HEK293 (cell line): ENCODE data around the gene RAB9A.
A peak's percentile ranks its signal among the peaks of the same experiment; 100 is the strongest.

ENCODE experiments used
- GLIS2 ChIP-seq: fragments of 450-650 bp; formaldehyde crosslinking; IDR thresholded peaks from 2 replicates; pipeline ENCODE4 v1.5.1; 2016; ENCODE audit warnings: missing biosample characterization, missing genetic modification characterization
- KLF8 ChIP-seq: fragments of 450-650 bp; formaldehyde crosslinking; IDR thresholded peaks from 2 replicates; pipeline ENCODE4 v1.5.1; 2016; ENCODE audit warnings: missing biosample characterization, missing genetic modification characterization
- SP7 ChIP-seq: fragments of 450-650 bp; formaldehyde crosslinking; IDR thresholded peaks from 2 replicates; pipeline ENCODE4 v1.5.1; 2016; ENCODE audit warnings: missing biosample characterization, missing genetic modification characterization
- TCF7L2 ChIP-seq: IDR thresholded peaks from 2 replicates; pipeline ENCODE4 v1.6.1; 2011; ENCODE audit warnings: low read depth, mild to moderate bottlenecking, inconsistent platforms, low read length, moderate library complexity, borderline replicate concordance
- ZBTB17 ChIP-seq: fragments of 450-650 bp; formaldehyde crosslinking; IDR thresholded peaks from 2 replicates; pipeline ENCODE4 v1.5.1; 2016; ENCODE audit warnings: missing biosample characterization, missing genetic modification characterization
- ZEB2 ChIP-seq: fragments of 450-650 bp; formaldehyde crosslinking; IDR thresholded peaks from 2 replicates; pipeline ENCODE4 v1.5.1; 2016; ENCODE audit warnings: missing biosample characterization, missing genetic modification characterization
- ZFP3 ChIP-seq: fragments of 450-650 bp; formaldehyde crosslinking; IDR thresholded peaks from 2 replicates; pipeline ENCODE4 v1.5.1; 2016; ENCODE audit warnings: low read depth, missing biosample characterization, missing genetic modification characterization
- ZNF112 ChIP-seq: fragments of 450-650 bp; formaldehyde crosslinking; IDR thresholded peaks from 2 replicates; pipeline ENCODE4 v1.5.0; 2017; ENCODE audit warnings: missing biosample characterization, missing genetic modification characterization
- ZNF138 ChIP-seq: fragments of 450-650 bp; formaldehyde crosslinking; IDR thresholded peaks from 2 replicates; pipeline ENCODE4 v1.5.1; 2016; ENCODE audit warnings: missing biosample characterization, missing genetic modification characterization, borderline replicate concordance
- ZNF140 ChIP-seq: fragments of 450-650 bp; formaldehyde crosslinking; IDR thresholded peaks from 2 replicates; pipeline ENCODE4 v1.5.1; 2016; ENCODE audit warnings: missing biosample characterization, missing genetic modification characterization
- ZNF155 ChIP-seq: fragments of 450-650 bp; formaldehyde crosslinking; IDR thresholded peaks from 2 replicates; pipeline ENCODE4 v1.5.1; 2016; ENCODE audit warnings: missing biosample characterization, missing genetic modification characterization
- ZNF184 ChIP-seq: fragments of 450-650 bp; IDR thresholded peaks from 2 replicates; pipeline ENCODE4 v1.5.1; 2018; ENCODE audit warnings: missing biosample characterization, mild to moderate bottlenecking, missing genetic modification characterization
- ZNF2 ChIP-seq: fragments of 450-650 bp; formaldehyde crosslinking; IDR thresholded peaks from 2 replicates; pipeline ENCODE4 v1.5.1; 2016; ENCODE audit warnings: missing biosample characterization, missing genetic modification characterization
- ZNF211 ChIP-seq: fragments of 450-650 bp; formaldehyde crosslinking; IDR thresholded peaks from 2 replicates; pipeline ENCODE4 v1.5.1; 2016; ENCODE audit warnings: low read depth, missing biosample characterization, missing genetic modification characterization
- ZNF214 ChIP-seq: fragments of 450-650 bp; formaldehyde crosslinking; IDR thresholded peaks from 2 replicates; pipeline ENCODE4 v1.5.1; 2017; ENCODE audit warnings: missing biosample characterization, mild to moderate bottlenecking, missing genetic modification characterization, borderline replicate concordance
- ZNF292 ChIP-seq: fragments of 450-650 bp; formaldehyde crosslinking; IDR thresholded peaks from 2 replicates; pipeline ENCODE4 v1.5.1; 2016; ENCODE audit warnings: low read depth, missing biosample characterization, missing genetic modification characterization, borderline replicate concordance
- ZNF37A ChIP-seq: fragments of 450-650 bp; IDR thresholded peaks from 2 replicates; pipeline ENCODE4 v1.5.1; 2018; ENCODE audit warnings: missing biosample characterization, missing genetic modification characterization
- ZNF623 ChIP-seq: fragments of 450-650 bp; formaldehyde crosslinking; IDR thresholded peaks from 2 replicates; pipeline ENCODE4 v1.5.1; 2016; ENCODE audit warnings: missing biosample characterization, missing genetic modification characterization
- ZNF626 ChIP-seq: fragments of 450-650 bp; sonication (Bioruptor Pico); formaldehyde crosslinking; IDR thresholded peaks from 2 replicates; pipeline ENCODE4 v1.5.1; 2018; ENCODE audit warnings: missing biosample characterization, missing genetic modification characterization, inconsistent platforms
- ZNF837 ChIP-seq: fragments of 450-650 bp; formaldehyde crosslinking; IDR thresholded peaks from 2 replicates; pipeline ENCODE4 v1.5.1; 2016; ENCODE audit warnings: missing biosample characterization, missing genetic modification characterization
- ZSCAN30 ChIP-seq: fragments of 450-650 bp; IDR thresholded peaks from 2 replicates; pipeline ENCODE4 v1.5.1; 2018; ENCODE audit warnings: missing biosample characterization, mild to moderate bottlenecking, missing genetic modification characterization, moderate library complexity
- TF ChIP-seq, protein P1 (sequence below): fragments of 450-650 bp; formaldehyde crosslinking; IDR thresholded peaks from 2 replicates; pipeline ENCODE4 v1.5.1; 2016; ENCODE audit warnings: missing biosample characterization, missing genetic modification characterization
- TF ChIP-seq, protein P2 (sequence below): fragments of 450-650 bp; formaldehyde crosslinking; IDR thresholded peaks from 2 replicates; pipeline ENCODE4 v1.5.1; 2016; ENCODE audit warnings: missing biosample characterization, missing genetic modification characterization, low read depth
- TF ChIP-seq, protein P3 (sequence below): fragments of 450-650 bp; formaldehyde crosslinking; IDR thresholded peaks from 2 replicates; pipeline ENCODE4; 2016; ENCODE audit warnings: missing biosample characterization, missing genetic modification characterization
- TF ChIP-seq, protein P4 (sequence below): sonication (generic); formaldehyde crosslinking; IDR thresholded peaks from 2 replicates; pipeline ENCODE4 v1.8.1; 2022; ENCODE audit warnings: mild to moderate bottlenecking, moderate library complexity, missing genetic modification reagents
- TF ChIP-seq, protein P5 (sequence below): fragments of 450-650 bp; formaldehyde crosslinking; IDR thresholded peaks from 2 replicates; pipeline ENCODE4 v1.5.1; 2017; ENCODE audit warnings: missing biosample characterization, missing genetic modification characterization
- TF ChIP-seq, protein P6 (sequence below): fragments of 450-650 bp; formaldehyde crosslinking; IDR thresholded peaks from 2 replicates; pipeline ENCODE4 v1.5.1; 2016; ENCODE audit warnings: missing biosample characterization, missing genetic modification characterization, borderline replicate concordance
- TF ChIP-seq, protein P7 (sequence below): fragments of 450-650 bp; formaldehyde crosslinking; IDR thresholded peaks from 2 replicates; pipeline ENCODE4 v1.5.1; 2016; ENCODE audit warnings: missing biosample characterization, missing genetic modification characterization

Gene RAB9A

DNA sequence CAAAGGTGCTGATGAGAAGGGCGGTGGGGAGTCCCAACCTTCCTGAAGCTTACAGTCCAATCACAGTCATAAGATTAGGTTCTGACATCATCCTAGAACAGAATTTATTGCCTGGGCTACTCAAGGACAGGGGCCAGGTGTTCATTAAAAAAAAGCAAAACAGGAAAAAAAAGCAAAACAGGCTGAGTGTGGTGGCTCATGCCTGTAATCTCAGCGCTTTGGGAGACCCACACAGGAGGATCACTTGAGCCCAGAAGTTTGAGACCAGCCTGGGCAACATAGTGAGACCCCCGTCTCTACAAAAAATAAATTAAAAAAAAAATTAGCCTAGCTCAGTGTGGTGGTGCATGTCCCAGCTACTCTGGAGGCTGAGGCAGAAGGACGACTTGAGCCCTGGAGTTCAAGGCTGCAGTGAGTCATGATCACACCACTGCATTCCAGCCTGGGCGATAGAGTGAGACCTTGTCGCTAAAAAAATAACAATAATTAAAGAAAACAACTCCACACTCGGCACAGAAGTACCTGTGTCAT is 3.0 kb downstream of the RAB9A start (continued):
- TF ChIP-seq ZNF626 (no peak), ZBTB17 (tag by site-specific recombination) (peak; percentile 54; the same call in 1 of the 2 replicates), ZNF112 (tag by site-specific recombination) (no peak), ZNF2 (tag by site-specific recombination) (no peak; the same call in 1 of the 2 replicates), ZNF837 (no peak), ZFP3 (tag by site-specific recombination) (no peak), ZNF155 (tag by site-specific recombination) (no peak), GLIS2 (tag by site-specific recombination) (0 out of 2 replicates have a peak, but pooled peaks have one; percentile 30), ZNF211 (no peak), ZNF184 (tag by site-specific recombination) (no peak), ZNF140 (tag by site-specific recombination) (no peak), ZEB2 (tag by site-specific recombination) (peak; percentile 45; the same call in 1 of the 2 replicates), ZNF623 (tag by site-specific recombination) (no peak; the same call in 1 of the 2 replicates), ZNF138 (tag by site-specific recombination) (no peak), ZNF214 (no peak), ZSCAN30 (no peak), KLF8 (tag by site-specific recombination) (peak; percentile 69), TCF7L2 (no peak), SP7 (tag by site-specific recombination) (peak; percentile 78), ZNF37A (tag by site-specific recombination) (no peak), ZNF292 (tag by site-specific recombination) (no peak)
- TF ChIP-seq, protein P1, sequence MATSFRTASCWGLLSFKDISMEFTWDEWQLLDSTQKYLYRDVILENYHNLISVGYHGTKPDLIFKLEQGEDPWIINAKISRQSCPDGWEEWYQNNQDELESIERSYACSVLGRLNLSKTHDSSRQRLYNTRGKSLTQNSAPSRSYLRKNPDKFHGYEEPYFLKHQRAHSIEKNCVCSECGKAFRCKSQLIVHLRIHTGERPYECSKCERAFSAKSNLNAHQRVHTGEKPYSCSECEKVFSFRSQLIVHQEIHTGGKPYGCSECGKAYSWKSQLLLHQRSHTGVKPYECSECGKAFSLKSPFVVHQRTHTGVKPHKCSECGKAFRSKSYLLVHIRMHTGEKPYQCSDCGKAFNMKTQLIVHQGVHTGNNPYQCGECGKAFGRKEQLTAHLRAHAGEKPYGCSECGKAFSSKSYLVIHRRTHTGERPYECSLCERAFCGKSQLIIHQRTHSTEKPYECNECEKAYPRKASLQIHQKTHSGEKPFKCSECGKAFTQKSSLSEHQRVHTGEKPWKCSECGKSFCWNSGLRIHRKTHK (tag by site-specific recombination), result no peak
- TF ChIP-seq, protein P2, sequence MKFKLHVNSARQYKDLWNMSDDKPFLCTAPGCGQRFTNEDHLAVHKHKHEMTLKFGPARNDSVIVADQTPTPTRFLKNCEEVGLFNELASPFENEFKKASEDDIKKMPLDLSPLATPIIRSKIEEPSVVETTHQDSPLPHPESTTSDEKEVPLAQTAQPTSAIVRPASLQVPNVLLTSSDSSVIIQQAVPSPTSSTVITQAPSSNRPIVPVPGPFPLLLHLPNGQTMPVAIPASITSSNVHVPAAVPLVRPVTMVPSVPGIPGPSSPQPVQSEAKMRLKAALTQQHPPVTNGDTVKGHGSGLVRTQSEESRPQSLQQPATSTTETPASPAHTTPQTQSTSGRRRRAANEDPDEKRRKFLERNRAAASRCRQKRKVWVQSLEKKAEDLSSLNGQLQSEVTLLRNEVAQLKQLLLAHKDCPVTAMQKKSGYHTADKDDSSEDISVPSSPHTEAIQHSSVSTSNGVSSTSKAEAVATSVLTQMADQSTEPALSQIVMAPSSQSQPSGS, result peak; percentile 45; the same call in 1 of the 2 replicates
- TF ChIP-seq, protein P3, sequence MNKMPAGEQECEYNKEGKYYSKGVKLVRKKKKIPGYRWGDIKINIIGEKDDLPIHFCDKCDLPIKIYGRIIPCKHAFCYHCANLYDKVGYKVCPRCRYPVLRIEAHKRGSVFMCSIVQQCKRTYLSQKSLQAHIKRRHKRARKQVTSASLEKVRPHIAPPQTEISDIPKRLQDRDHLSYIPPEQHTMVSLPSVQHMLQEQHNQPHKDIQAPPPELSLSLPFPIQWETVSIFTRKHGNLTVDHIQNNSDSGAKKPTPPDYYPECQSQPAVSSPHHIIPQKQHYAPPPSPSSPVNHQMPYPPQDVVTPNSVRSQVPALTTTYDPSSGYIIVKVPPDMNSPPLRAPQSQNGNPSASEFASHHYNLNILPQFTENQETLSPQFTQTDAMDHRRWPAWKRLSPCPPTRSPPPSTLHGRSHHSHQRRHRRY (tag by site-specific recombination), result no peak
- TF ChIP-seq, protein P4, sequence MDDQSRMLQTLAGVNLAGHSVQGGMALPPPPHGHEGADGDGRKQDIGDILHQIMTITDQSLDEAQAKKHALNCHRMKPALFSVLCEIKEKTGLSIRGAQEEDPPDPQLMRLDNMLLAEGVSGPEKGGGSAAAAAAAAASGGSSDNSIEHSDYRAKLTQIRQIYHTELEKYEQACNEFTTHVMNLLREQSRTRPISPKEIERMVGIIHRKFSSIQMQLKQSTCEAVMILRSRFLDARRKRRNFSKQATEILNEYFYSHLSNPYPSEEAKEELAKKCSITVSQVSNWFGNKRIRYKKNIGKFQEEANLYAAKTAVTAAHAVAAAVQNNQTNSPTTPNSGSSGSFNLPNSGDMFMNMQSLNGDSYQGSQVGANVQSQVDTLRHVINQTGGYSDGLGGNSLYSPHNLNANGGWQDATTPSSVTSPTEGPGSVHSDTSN, result no peak
- TF ChIP-seq, protein P5, sequence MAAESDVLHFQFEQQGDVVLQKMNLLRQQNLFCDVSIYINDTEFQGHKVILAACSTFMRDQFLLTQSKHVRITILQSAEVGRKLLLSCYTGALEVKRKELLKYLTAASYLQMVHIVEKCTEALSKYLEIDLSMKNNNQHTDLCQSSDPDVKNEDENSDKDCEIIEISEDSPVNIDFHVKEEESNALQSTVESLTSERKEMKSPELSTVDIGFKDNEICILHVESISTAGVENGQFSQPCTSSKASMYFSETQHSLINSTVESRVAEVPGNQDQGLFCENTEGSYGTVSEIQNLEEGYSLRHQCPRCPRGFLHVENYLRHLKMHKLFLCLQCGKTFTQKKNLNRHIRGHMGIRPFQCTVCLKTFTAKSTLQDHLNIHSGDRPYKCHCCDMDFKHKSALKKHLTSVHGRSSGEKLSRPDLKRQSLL (tag by site-specific recombination), result peak; percentile 63; the same call in 1 of the 2 replicates
- TF ChIP-seq, protein P6, sequence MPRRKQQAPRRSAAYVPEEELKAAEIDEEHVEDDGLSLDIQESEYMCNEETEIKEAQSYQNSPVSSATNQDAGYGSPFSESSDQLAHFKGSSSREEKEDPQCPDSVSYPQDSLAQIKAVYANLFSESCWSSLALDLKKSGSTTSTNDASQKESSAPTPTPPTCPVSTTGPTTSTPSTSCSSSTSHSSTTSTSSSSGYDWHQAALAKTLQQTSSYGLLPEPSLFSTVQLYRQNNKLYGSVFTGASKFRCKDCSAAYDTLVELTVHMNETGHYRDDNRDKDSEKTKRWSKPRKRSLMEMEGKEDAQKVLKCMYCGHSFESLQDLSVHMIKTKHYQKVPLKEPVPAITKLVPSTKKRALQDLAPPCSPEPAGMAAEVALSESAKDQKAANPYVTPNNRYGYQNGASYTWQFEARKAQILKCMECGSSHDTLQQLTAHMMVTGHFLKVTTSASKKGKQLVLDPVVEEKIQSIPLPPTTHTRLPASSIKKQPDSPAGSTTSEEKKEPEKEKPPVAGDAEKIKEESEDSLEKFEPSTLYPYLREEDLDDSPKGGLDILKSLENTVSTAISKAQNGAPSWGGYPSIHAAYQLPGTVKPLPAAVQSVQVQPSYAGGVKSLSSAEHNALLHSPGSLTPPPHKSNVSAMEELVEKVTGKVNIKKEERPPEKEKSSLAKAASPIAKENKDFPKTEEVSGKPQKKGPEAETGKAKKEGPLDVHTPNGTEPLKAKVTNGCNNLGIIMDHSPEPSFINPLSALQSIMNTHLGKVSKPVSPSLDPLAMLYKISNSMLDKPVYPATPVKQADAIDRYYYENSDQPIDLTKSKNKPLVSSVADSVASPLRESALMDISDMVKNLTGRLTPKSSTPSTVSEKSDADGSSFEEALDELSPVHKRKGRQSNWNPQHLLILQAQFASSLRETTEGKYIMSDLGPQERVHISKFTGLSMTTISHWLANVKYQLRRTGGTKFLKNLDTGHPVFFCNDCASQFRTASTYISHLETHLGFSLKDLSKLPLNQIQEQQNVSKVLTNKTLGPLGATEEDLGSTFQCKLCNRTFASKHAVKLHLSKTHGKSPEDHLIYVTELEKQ (tag by site-specific recombination), result no peak
- TF ChIP-seq, protein P7, sequence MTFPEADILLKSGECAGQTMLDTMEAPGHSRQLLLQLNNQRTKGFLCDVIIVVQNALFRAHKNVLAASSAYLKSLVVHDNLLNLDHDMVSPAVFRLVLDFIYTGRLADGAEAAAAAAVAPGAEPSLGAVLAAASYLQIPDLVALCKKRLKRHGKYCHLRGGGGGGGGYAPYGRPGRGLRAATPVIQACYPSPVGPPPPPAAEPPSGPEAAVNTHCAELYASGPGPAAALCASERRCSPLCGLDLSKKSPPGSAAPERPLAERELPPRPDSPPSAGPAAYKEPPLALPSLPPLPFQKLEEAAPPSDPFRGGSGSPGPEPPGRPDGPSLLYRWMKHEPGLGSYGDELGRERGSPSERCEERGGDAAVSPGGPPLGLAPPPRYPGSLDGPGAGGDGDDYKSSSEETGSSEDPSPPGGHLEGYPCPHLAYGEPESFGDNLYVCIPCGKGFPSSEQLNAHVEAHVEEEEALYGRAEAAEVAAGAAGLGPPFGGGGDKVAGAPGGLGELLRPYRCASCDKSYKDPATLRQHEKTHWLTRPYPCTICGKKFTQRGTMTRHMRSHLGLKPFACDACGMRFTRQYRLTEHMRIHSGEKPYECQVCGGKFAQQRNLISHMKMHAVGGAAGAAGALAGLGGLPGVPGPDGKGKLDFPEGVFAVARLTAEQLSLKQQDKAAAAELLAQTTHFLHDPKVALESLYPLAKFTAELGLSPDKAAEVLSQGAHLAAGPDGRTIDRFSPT (tag by site-specific recombination), result peak; percentile 55; the same call in 1 of the 2 replicates
